H9 (cell line): ENCODE measurements around the gene SLX4. TPM values are rescaled to one million over a fixed set of nuclear protein-coding genes. Genes with fewer than 3 reads are reported as not detected.

Experiments used
- DNase-seq: peaks from one replicate; pipeline ENCODE4 v3.0.0-alpha.2; 2017
- H2AFZ ChIP-seq: one replicate; pipeline ENCODE4 v1.6.1; 2013; ENCODE audit warnings: mild to moderate bottlenecking, low read length, control low read depth, moderate library complexity
- H2AK5ac ChIP-seq: 2 replicates; pipeline ENCODE4 v1.6.1; 2013; ENCODE audit warnings: low read length, control low read depth, mixed read lengths; ENCODE audit not compliant: insufficient read length
- H2BK120ac ChIP-seq: one replicate; pipeline ENCODE4 v1.6.1; 2013; ENCODE audit warnings: low read depth, mild to moderate bottlenecking, low read length, control low read depth, inconsistent platforms; ENCODE audit not compliant: poor library complexity, severe bottlenecking
- H2BK12ac ChIP-seq: 2 replicates; pipeline ENCODE4 v1.6.1; 2013; ENCODE audit warnings: low read length, control low read depth, mixed read lengths, low read depth; ENCODE audit not compliant: insufficient read length
- H2BK15ac ChIP-seq: 2 replicates; pipeline ENCODE4 v1.6.1; 2013; ENCODE audit warnings: low read depth, low read length, control low read depth
- H2BK20ac ChIP-seq: one replicate; pipeline ENCODE4 v1.6.1; 2013; ENCODE audit warnings: low read depth, mild to moderate bottlenecking, low read length, control low read depth, inconsistent platforms; ENCODE audit not compliant: poor library complexity, severe bottlenecking
- H2BK5ac ChIP-seq: 2 replicates; pipeline ENCODE4 v1.6.1; 2013; ENCODE audit warnings: low read length, control low read depth, mixed read lengths; ENCODE audit not compliant: insufficient read length
- H3K14ac ChIP-seq: 2 replicates; pipeline ENCODE4 v1.6.1; 2013; ENCODE audit warnings: low read length, control low read depth; ENCODE audit not compliant: insufficient read depth
- H3K18ac ChIP-seq: 2 replicates; pipeline ENCODE4 v1.6.1; 2013; ENCODE audit warnings: low read depth, mild to moderate bottlenecking, mixed read lengths, low read length, control low read depth; ENCODE audit not compliant: insufficient read length
- H3K23ac ChIP-seq: 2 replicates; pipeline ENCODE4 v1.6.1; 2013; ENCODE audit warnings: low read length, control low read depth, mixed read lengths, low read depth; ENCODE audit not compliant: insufficient read length
- H3K23me2 ChIP-seq: 2 replicates; pipeline ENCODE4 v1.6.1; 2013; ENCODE audit warnings: low read depth, mild to moderate bottlenecking, mixed read lengths, low read length, control low read depth; ENCODE audit not compliant: insufficient read length, poor library complexity, severe bottlenecking
- H3K27ac ChIP-seq: 2 replicates; pipeline ENCODE4 v1.5.1; 2013; ENCODE audit warnings: low read length, control low read depth, mixed read lengths, low read depth; ENCODE audit not compliant: insufficient read length
- H3K27me3 ChIP-seq: 2 replicates; pipeline ENCODE4 v1.6.1; 2013; ENCODE audit warnings: low read length, control low read depth, inconsistent platforms; ENCODE audit not compliant: insufficient read depth
- H3K4ac ChIP-seq: 2 replicates; pipeline ENCODE4 v1.6.1; 2013; ENCODE audit warnings: low read depth, mild to moderate bottlenecking, control low read depth, inconsistent platforms, low read length, moderate library complexity
- H3K4me1 ChIP-seq: 2 replicates; pipeline ENCODE4 v1.6.1; 2013; ENCODE audit warnings: low read length, control low read depth, inconsistent platforms; ENCODE audit not compliant: insufficient read depth
- H3K4me2 ChIP-seq: 2 replicates; pipeline ENCODE4 v1.6.1; 2013; ENCODE audit warnings: low read length, control low read depth, mixed read lengths; ENCODE audit not compliant: insufficient read length, insufficient read depth
- H3K56ac ChIP-seq: 2 replicates; pipeline ENCODE4 v1.6.1; 2013; ENCODE audit warnings: low read depth, mild to moderate bottlenecking, mixed read lengths, low read length, control low read depth; ENCODE audit not compliant: insufficient read length
- H3K79me1 ChIP-seq: 2 replicates; pipeline ENCODE4 v1.6.1; 2013; ENCODE audit warnings: low read depth, mild to moderate bottlenecking, moderate library complexity, low read length, control low read depth, inconsistent platforms; ENCODE audit not compliant: insufficient read depth, poor library complexity, severe bottlenecking
- H3K79me2 ChIP-seq: 2 replicates; pipeline ENCODE4 v1.6.1; 2013; ENCODE audit warnings: low read length, control low read depth, inconsistent platforms; ENCODE audit not compliant: insufficient read depth
- H3K9ac ChIP-seq: 2 replicates; pipeline ENCODE4 v1.6.1; 2013; ENCODE audit warnings: low read length, control low read depth, mixed read lengths; ENCODE audit not compliant: insufficient read length; ENCODE audit errors: extremely low read depth
- H3K9me3 ChIP-seq: one replicate; pipeline ENCODE4 v1.6.1; 2013; ENCODE audit warnings: low read depth, low read length, inconsistent platforms; ENCODE audit not compliant: control insufficient read depth
- H3T11ph ChIP-seq: one replicate; pipeline ENCODE4 v1.6.1; 2013; ENCODE audit warnings: mild to moderate bottlenecking, low read length, control low read depth, inconsistent platforms
- H4K20me1 ChIP-seq: one replicate; pipeline ENCODE4 v1.6.1; 2013; ENCODE audit not compliant: control insufficient read depth, insufficient read length, insufficient read depth
- H4K5ac ChIP-seq: 2 replicates; pipeline ENCODE4 v1.6.1; 2013; ENCODE audit warnings: low read depth, mild to moderate bottlenecking, mixed read lengths, low read length, control low read depth; ENCODE audit not compliant: insufficient read length
- H4K8ac ChIP-seq: replicated peaks from 2 replicates; pipeline ENCODE4 v1.6.1; 2013; ENCODE audit warnings: low read length, control low read depth, mixed read lengths, low read depth; ENCODE audit not compliant: insufficient read length
- H4K91ac ChIP-seq: 2 replicates; pipeline ENCODE4 v1.6.1; 2013; ENCODE audit warnings: low read depth, mild to moderate bottlenecking, moderate library complexity, mixed read lengths, low read length, control low read depth; ENCODE audit not compliant: insufficient read length
- H3K27ac Mint-ChIP-seq, 3 experiments: 2 replicates in 2 of 3; 3 replicates in 1 of 3; pipeline ENCODE4 v1.8.0; 2020 to 2021; ENCODE audit warnings: mixed read lengths in 3 of 3, mild to moderate bottlenecking in 1 of 3, moderate library complexity in 1 of 3
- H3K27me3 Mint-ChIP-seq: 2 replicates; pipeline ENCODE4 v1.8.0; 2021; ENCODE audit warnings: low read depth, mild to moderate bottlenecking, moderate library complexity, mixed read lengths
- H3K36me3 Mint-ChIP-seq, 3 experiments: 2 replicates in 2 of 3; 3 replicates in 1 of 3; pipeline ENCODE4 v1.8.0; 2020 to 2021; ENCODE audit warnings: low read depth in 3 of 3, mixed read lengths in 3 of 3; ENCODE audit not compliant: insufficient read depth in 1 of 3
- H3K4me1 Mint-ChIP-seq, 2 experiments: 2 replicates each; pipeline ENCODE4 v1.8.0; 2020; ENCODE audit warnings: mixed read lengths in 2 of 2
- H3K4me3 Mint-ChIP-seq, 2 experiments: 2 replicates in 1 of 2; 3 replicates in 1 of 2; pipeline ENCODE4 v1.8.0; 2020 to 2021; ENCODE audit warnings: mild to moderate bottlenecking in 2 of 2, mixed read lengths in 2 of 2, moderate library complexity in 1 of 2
- H3K9me3 Mint-ChIP-seq, 2 experiments: 2 replicates in 1 of 2; 3 replicates in 1 of 2; pipeline ENCODE4 v1.8.0; 2020; ENCODE audit warnings: mild to moderate bottlenecking in 2 of 2, mixed read lengths in 2 of 2, moderate library complexity in 1 of 2
- WGBS: extraction: QIAGEN DNeasy Blood & Tissue Kit; methylation state at CpG from one replicate; pipeline ENCODE4 v1.1.7; 2013; ENCODE audit warnings: missing lambda C conversion rate, low lambda C conversion rate, mixed read lengths; ENCODE audit not compliant: insufficient read length; ENCODE audit errors: extremely low coverage; 5-methylcytosine and 5-hydroxymethylcytosine counted together
- total RNA-seq: library from RNA; stranded (reverse); gene quantifications from 2 replicates; pipeline ENCODE4 v1.2.1, GENCODE V29; 2021
- TF ChIP-seq, protein P1 (sequence below): fragments of 200-600 bp; sonication (generic); conservative IDR thresholded peaks from 3 replicates; pipeline ENCODE4 v1.8.0; 2021; ENCODE audit warnings: antibody characterized with exemption, mild to moderate bottlenecking

Gene SLX4
- total RNA-seq, 1 experiment from 2014 or later = 9.9 TPM

DNA sequence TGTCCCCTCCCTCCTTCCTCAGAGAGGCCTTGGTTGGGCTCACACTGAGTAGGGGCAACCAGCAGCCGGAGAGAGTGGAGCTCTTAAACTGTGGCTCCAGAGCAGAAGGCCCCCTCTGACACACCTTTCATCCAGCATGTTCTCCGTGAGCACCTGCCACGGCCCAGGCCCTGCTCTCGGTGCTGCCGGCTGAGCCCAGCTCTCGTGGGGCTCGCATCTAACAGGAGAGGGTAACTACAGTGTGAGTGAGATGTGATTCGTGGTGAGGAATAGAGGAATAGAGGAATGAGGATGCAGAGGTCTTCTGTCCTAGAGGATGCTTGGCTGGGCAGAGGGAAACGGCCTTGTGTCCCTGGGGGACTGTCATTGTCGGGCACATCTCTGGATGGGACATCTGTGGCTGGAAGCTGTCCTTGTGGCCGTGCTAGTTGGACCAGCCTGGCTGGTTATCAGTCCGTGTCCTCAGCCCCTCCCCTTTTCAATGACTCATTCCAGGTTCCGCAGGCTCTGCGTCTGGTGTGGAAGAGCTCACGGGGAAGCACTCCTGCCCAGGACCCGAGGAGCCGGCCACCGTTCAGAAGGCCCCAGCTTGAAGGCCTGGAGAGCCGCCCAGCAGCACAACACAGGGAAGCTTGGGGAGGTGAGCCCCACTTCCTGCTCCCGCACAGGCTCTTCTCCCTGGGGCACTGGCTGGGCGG is 31.1 kb upstream of the SLX4 start:
- Mint-ChIP-seq H3K4me1 (peaks cover 60 to 61% of the 10 kb centered on the region in 2 experiments), H3K36me3 (peaks cover 0 to 10% (median 5%) of the 10 kb centered on the region in 3 experiments), H3K4me3 (no peak overlapping the region), H3K27ac (peak overlapping the region in 2 of 3 experiments; percentile 73 to 78; a peak in 3 of 7 replicates), H3K9me3 (peaks cover 3 to 9% of the 10 kb centered on the region in 2 experiments; a peak in 4 of 5 replicates), H3K27me3 (no peaks in the 10 kb centered on the region)
- H3K14ac ChIP-seq = no peak overlapping the region; the same call in 1 of the 2 replicates
- H3K9ac ChIP-seq = no peak overlapping the region
- no peaks in the 10 kb centered on the region for H3K79me1 ChIP-seq
- no peak overlapping the region for H3K4ac ChIP-seq
- DNase-seq = no peak
- H4K91ac ChIP-seq = no peak overlapping the region
- H3K23me2 ChIP-seq = peaks cover 4% of the 10 kb centered on the region
- H3K27ac ChIP-seq = no peak overlapping the region
- H3K23ac ChIP-seq = no peak overlapping the region
- no CpG with 5 or more reads among the region's 21 CpGs for WGBS
- no peaks in the 10 kb centered on the region for H3K9me3 ChIP-seq
- H3K4me1 ChIP-seq = peaks cover 8% of the 10 kb centered on the region
- H3K79me2 ChIP-seq = no peaks in the 10 kb centered on the region
- no peak overlapping the region for H2BK20ac ChIP-seq
- H4K20me1 ChIP-seq = no peaks in the 10 kb centered on the region
- H2BK120ac ChIP-seq = no peak overlapping the region
- no peak overlapping the region for H2BK15ac ChIP-seq
- H2AFZ ChIP-seq = no peak overlapping the region
- no peak overlapping the region for H2AK5ac ChIP-seq
- no peak overlapping the region for H4K8ac ChIP-seq
- H4K5ac ChIP-seq = no peak overlapping the region
- H2BK12ac ChIP-seq = no peak overlapping the region
- TF ChIP-seq, protein P1, sequence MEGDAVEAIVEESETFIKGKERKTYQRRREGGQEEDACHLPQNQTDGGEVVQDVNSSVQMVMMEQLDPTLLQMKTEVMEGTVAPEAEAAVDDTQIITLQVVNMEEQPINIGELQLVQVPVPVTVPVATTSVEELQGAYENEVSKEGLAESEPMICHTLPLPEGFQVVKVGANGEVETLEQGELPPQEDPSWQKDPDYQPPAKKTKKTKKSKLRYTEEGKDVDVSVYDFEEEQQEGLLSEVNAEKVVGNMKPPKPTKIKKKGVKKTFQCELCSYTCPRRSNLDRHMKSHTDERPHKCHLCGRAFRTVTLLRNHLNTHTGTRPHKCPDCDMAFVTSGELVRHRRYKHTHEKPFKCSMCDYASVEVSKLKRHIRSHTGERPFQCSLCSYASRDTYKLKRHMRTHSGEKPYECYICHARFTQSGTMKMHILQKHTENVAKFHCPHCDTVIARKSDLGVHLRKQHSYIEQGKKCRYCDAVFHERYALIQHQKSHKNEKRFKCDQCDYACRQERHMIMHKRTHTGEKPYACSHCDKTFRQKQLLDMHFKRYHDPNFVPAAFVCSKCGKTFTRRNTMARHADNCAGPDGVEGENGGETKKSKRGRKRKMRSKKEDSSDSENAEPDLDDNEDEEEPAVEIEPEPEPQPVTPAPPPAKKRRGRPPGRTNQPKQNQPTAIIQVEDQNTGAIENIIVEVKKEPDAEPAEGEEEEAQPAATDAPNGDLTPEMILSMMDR = no peak
- no peak overlapping the region for H3K56ac ChIP-seq
- H3T11ph ChIP-seq = no peak overlapping the region
- H3K18ac ChIP-seq = no peak overlapping the region
- H3K27me3 ChIP-seq = no peaks in the 10 kb centered on the region
- H2BK5ac ChIP-seq = no peak overlapping the region
- no peak overlapping the region for H3K4me2 ChIP-seq
